ENCODE results near the gene ATP9B. TPM values are rescaled to one million over a fixed set of nuclear protein-coding genes. Genes with fewer than 3 reads are reported as not detected.
A peak's percentile ranks its signal among the peaks of the same experiment; 100 is the strongest.
"Not testable (repeated sequence)": the region's sequence is repeated elsewhere in the genome, so short reads cannot be mapped to it uniquely, and the experiment has no call there.

Gene ATP9B
- polyA plus RNA-seq, 1 donor, result 22.6 TPM

GRCh38 chr18:79151191-79151590 lies 82.0 kb downstream of the ATP9B start:
- DNase-seq, result no peak

DNA sequence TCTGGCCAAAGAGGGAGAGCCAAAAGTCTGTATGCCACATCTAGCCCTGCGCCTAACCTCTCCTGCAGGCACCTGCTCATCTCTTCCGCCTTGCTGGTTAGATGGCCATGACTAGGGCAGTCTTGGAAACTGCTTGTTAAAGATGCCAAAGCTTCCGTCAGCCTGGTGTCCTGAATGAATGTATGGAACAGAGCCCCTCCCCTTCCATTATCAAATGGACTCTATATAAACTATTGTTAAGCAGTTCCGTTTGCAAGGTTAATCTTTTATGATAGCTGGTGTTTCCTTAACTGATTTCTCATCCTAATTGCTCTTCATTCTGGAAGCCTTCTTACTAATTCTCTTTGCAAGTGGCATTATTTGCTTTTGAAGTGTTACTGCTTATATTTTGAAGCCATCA lies 87.1 kb downstream of the ATP9B start:
- no peak for DNase-seq

GRCh38 chr18:79164706-79165105 lies 95.5 kb downstream of the ATP9B start:
- no peak for DNase-seq

GRCh38 chr18:79166702-79167101 lies 97.5 kb downstream of the ATP9B start:
- no peak for DNase-seq

DNA sequence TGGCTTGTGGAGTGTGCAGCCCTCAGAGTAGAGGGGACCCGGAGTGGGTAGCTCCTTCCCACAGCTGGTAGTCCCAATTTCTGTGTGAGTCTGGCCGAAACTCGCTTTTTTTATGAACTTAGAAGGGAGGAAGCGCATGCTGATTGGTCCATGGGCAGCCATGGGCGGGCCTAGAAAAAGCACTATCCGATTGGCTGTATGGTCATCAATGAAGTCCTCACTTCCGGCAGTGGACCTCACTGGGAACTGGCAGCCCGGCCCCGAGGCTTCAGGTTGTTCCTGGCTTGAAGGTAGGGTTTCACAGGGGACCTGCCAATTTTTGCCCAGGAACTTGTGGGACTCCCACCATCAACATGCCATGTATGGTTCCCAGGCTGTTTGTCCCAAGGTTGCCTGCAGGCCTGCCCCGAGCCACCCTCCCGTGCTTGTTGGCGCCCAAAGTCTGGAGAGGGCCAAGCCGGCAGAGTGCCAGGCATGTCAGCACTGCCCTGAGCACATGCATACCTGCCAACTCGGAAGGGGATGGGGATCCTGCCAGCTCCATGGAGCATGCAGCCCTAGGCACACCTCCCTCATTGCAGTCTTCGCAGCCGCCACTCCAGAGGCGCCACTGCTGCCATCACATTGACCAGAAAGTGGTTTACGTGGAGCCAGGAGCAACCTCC lies 98.5 kb downstream of the ATP9B start:
- DNase-seq, result no peak

DNA sequence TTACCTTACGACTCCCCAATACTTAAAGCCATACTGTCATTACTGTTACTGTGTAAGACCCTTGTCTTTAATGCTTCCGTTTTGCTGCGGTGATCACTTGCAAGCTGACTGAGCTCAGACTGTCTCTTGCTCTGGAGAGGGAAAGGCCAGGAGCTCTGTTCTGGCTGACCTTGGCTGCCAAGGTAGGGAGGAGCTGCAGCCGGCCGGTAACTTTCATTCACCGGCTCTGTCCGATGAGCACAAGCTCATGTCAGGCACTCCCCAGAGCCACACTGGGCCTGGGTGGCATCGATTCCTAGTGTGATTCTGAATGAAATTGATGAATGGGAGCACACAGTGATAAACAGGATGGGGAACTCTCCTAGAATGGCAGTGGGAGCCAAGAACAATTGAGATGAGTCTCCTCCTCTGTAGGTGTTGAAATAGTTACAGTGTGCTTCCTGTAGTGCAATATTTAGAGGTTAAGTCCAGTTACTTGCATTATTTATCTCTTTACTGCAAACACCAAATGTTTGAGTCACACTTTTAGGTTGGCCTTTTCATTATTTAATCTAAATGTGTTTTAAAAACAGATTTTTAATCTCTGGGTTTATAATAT lies 100.9 kb downstream of the ATP9B start:
- DNase-seq, result no peak

- DNase-seq, result not testable (repeated sequence)
Measured at GRCh38 chr18:79172331-79172730, 103.1 kb downstream of the ATP9B start.

DNA sequence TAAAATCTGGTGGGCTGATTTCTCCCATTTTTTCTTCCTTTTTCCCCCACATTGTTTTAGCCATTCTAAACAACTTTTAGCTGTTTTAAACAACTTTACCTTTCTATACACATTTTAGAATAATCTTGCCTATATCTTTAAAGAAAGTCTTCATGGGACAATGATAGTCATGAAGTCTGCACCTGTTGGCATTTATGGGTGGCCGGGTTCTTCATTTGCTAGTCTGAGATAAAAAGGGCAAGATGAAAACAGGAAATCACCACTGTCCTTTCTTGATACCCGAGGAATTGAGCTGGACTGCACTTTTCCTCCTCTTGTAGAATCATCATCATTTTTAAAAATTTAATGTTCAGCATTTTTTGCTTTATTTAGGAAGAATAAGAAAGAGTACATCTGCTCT lies 104.5 kb downstream of the ATP9B start:
- no peak for DNase-seq

- DNase-seq, result no peak
Measured at GRCh38 chr18:79178113-79178531, 108.9 kb downstream of the ATP9B start.

DNA sequence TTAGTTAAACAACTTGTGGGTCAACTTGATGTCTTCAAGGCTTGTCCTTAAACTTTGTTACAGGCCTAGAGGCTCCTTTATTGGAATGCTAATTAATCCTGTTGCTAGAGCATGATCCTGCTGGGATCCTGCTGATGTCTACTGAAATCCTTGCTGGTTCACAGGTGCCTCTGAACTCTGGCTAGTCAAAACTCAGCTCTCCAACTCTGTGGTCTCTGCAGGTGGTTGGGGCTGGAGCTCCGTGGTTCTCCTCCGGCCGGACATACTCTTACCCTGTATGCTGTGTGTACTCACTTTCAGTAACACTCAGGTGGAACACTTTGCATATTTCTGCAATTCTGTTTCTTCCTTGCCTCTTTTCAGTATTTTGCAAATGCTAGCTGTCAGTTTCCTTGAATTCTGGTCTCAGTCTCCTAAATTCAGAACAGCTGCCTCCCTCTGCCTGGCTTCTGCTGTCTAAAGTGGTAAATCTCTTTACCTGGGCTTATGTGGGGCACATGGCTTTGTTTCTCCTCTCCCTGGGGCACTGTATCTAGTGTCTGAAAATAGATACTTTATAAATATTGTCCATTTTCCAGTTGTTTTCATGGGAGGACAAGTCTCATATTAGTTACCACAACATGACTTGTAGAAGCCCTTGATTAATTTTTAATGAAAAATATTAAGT lies 113.0 kb downstream of the ATP9B start:
- DNase-seq, result no peak

DNA sequence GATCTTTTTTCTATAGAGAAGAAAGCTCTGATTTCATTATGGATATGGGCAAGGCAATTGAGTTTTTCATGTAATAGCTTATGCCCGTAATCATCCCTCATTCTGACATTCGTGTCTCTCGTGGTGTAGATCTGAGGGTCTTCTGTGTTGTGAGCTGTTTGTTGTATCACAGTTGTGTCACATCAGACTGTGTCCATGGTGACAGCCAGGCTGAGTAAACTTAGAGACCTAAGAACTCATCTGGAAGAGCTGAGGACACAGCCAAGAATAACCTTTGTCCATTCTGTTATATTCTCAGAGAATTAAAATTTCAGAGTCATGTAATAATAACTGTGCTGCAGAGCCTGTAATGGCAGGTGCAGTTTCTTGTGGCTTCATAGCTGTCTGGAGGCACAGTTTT lies 116.5 kb downstream of the ATP9B start:
- no peak for DNase-seq

GRCh38 chr18:79186649-79187048 lies 117.5 kb downstream of the ATP9B start:
- no peak for DNase-seq

DNA sequence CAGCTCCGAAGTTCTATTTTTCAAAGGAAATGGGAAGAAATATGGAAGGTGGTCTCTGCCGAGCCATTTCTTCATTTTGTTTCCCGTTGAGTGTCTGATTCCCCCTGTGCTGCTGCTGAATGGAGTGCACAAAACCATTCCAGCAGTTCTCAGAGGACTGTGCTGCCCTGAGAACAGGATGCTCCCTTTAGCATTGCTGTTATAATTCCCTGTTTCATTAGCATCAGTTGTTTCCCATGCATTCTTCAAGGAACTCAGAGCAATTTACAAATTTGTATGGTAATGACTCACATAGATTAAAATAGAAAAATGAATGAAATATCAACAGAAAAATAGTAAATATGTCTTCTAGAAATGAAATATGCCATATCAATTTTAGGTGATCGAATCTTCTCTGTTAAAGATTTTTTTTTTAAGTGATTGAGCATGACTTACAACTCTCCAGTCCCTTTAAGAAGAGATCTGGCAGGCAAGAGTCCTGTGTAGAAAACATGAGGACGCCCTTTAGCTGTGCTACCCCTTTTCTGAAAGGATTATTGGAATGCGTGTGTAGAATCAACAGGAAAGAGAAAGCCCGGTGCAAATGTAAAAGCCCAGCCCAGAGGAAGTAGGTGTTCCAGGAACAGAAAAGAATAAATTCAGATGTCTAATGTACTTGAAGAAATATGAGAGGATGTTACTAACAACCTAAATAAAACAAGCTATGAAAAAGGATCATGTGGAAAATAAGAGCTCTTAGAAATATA lies 118.5 kb downstream of the ATP9B start:
- DNase-seq, result no peak

DNA sequence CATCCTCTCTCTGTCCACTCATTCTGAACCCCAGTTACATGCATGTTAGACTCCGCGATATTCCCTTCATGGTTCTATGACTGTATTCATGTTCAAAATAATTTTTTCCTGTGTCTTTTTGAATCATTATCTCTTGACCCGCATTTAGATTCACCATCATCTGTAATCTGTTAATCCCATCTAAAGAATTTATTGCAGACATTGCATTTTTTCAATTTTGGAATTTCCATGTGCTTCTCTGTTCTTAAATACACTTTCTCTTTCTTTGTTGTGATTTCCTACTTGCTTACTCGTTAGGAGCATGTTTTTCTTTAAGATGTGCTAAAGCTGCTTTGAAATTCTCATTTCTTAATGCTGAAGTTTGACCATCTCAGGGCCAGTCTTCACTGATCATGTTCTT lies 122.2 kb downstream of the ATP9B start:
- DNase-seq, result no peak

- no peak for DNase-seq
Measured at GRCh38 chr18:79191956-79192355, 122.8 kb downstream of the ATP9B start.

DNA sequence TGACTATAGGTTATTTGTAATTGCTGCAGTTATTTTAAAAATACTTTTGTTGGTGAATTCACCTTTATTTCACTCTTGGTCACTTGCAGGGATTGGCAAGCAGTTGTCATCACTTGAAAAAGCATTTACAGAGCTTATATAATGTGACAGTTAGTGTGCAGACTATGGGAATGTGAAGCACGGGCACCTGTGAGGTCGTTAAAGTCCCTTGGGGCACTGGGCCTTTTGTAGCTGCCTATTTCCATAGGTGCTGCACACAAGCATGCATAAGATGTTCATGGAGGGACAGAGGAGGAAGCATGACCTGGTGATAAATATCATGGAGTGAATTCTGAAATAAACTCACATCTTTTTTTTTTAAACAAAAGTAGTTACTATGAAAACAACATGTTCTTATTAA lies 124.6 kb downstream of the ATP9B start:
- no peak for DNase-seq

DNA sequence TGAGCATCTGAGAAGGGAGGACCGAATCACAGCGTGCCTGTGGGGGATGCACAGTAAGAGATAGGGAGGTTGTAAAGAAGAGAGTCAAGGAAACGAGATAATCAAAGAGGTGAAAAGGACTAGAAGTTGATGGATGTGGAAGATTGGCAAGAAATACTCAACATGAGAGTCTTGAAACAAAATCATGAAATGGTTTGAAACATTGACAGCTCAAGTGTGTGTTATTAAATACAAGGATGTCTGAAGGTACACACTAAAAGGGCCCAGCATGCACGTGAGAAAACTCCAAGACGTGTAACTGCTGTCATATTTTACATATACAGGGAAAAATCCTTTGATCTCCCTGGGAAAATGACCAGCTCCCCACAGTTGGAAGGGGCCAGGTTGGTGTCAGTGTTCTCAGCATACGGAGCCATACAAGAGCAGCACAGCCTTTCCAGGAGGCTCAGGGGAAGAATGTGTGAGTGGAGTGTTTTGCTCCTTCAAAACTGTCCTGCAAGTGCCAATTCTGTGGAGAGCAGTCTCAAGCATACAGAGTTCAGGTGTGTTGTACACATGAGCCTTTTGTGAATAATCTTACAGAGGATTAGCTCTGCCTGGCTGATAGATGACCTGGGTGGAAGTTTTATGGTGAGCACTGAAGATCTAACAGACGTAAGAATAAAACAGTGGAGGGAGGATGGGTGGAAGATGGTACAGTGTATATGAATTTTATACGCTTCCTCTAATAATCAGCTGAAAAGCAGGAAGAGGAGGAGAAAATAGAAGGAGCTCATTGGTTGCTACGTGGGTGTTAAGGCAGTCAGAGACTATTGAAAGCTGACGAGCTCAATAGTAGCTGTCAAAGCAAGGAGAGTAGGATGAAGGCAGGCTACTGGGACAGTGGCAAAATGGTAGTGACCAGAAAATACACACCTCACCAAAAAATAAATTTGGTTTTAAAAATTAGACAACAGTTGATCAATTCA lies 126.8 kb downstream of the ATP9B start:
- no peak for DNase-seq

GRCh38 chr18:79197531-79197930 lies 128.3 kb downstream of the ATP9B start:
- DNase-seq, result no peak

DNA sequence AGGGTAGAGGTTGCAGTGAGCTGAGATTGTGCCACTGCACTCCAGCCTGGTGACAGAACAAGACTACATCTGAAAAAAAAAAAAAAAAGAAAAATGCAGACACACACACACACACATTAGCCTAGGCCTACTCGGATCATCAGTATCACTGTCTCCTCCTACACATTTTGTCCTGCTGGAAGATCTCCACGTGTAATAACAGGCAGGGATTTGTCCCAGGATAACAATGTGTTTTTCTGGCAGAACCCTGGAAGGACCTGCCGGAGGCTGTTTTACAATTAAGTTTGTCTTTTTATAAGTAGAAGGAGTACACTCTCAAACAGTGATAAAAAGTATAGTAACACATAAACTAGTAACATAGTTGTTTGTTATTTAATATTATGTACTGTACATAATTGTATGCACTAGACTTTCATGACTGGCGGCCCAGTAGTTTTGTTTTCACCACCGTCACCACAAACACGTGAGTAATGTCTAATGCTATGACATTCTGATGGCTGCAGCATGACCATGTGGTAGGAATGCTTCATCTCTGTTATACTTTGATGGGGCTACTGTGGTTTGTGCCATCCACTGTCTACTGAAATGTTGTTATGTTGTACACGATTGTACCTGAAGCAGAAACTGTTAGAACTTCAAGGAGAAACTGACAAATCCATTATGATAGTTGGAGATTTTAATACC lies 130.6 kb downstream of the ATP9B start:
- no peak for DNase-seq

DNA sequence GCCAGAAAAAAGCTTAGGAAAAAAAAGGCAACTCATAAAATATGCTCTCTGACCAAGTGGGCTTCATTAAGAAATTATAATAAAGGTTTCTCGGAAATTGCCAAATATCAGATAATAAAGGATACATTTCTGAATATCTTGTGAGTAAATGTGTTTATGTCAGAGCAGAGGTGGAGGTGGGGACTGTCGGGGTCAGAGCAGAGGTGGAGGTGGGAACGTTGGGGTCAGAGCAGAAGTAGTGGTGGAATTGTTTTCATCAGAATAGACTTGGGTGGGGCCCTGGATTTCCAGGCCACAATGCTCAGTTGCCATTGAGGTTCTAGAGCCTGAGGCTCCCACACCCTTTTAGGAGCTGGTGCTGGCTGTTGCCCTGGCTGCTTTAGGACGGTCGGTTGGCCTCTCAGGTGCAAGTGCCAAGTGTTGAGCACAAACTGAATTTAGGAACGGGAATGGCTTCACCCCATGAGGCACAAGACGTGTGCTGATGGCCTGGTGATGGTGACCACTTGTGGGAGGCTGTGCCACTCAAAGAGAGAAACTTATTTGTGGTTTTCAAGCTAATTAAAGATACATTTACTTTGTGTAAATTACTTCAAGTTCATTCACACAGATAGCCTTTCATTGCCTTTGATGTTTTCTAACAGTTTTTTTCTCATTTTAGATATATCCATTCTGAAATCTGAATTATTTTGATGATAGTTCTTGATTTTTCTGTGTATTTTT lies 131.5 kb downstream of the ATP9B start:
- DNase-seq, result peak; percentile 32

Data from hindlimb muscle (tissue), 1 donor.